CD4-positive, alpha-beta T cell treated with Interleukin-2 at 100 ng/mL for 4 hours (primary cell): ENCODE measurements around the gene RNF175.
A peak's percentile ranks its signal among the peaks of the same experiment; 100 is the strongest.

Experiments
- DNase-seq: peaks from one replicate; pipeline ENCODE4 v3.0.0-alpha.2; 2020; ENCODE audit warnings: low spot score

The RNF175 gene

DNA sequence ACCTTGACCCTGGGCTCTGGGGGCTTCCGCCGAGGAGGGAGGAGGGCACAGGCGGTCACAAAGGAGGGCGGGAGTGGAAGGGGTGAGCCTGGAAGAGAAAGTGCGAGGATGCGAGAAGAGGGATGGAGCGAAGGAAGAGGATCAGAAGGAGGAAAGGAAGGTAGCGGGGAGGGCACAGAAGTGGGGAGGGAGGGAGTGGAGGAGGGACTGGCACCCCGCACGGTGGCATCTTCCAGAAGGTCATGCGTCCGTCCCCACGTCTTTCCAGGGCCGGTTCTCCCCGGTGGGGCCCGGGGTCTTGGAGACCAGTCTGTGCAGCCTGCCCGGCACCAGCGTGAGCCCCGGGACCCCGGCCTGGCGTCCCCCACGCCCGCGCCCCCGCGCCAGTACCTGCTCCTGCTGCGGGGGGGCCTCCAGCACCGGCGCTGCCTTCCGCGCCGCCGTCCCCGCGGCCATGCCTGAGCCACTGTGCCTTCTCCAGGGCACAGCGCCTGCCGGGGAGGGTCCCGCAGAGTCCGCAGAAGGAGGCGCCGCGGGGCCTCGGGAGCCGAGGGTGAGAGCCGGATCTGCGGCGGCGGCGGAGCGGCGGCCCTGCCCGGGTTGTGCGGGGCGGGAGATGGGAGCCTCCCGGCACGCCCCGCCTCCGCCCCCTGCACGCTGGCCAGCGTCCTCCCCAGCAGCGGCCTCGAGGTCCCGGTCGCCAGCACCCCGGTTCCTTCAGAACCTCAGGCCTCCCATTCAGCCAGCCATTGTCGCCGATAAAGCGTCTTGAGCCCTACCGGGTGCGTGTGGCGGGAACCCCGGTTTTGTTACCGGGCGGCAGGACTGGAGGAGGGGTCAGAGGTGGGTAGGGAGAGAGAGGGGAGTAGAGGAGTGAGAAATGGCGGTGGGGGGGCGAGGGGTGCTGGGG is at the start of gene RNF175:
Gene RNF175 (minus strand): TSS at position 618 of the 910 bp plus-strand sequence. CDS start 162 bp downstream, at position 456.
- DNase-seq: no peak

DNA sequence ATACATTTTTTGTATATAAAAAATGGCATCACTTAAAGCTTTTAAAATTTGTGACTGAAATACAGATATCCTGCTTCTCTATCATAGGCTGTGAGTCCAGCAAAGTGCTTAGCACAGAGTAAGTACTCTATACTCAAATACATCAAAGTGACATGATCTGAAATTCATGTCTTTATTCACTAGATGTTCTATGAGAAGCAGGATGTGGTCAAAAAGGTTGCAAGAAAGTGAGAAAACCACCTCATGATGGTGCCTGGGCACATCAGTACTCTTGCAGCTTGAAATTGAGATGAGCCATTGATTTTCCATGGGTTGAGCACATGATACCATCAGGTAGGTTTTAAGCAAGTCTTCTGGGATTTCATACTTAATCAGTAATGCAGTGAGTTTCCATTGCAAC is 49.5 kb upstream of the RNF175 start:
- DNase-seq: peak; percentile 20

GRCh38 chr4:153808175-153808574 is 48.4 kb upstream of the RNF175 start:
- no peak for DNase-seq

- DNase-seq: no peak
Observed at GRCh38 chr4:153806073-153806472, 46.2 kb upstream of the RNF175 start.

DNA sequence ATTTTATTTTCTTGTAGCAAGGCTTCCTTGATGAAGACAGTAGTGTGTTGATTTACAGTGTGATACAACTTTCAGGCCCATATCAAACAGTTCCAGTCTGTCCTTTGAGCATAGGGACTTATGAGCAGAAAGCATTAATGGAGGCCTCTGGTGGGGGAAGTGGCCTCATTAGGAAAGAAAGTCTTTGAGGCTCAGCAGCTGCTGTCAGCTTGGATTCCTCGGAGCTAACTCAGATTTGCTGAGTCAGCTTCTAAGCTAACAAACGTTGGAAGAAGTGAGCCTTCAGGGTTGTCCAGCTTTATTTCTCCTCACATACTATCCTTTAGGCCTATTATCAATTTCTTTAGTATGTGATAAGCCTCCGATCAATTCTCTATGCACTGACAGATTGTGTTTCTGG is 44.9 kb upstream of the RNF175 start:
- DNase-seq: no peak

GRCh38 chr4:153799694-153800074 is 39.9 kb upstream of the RNF175 start:
- DNase-seq: no peak

DNA sequence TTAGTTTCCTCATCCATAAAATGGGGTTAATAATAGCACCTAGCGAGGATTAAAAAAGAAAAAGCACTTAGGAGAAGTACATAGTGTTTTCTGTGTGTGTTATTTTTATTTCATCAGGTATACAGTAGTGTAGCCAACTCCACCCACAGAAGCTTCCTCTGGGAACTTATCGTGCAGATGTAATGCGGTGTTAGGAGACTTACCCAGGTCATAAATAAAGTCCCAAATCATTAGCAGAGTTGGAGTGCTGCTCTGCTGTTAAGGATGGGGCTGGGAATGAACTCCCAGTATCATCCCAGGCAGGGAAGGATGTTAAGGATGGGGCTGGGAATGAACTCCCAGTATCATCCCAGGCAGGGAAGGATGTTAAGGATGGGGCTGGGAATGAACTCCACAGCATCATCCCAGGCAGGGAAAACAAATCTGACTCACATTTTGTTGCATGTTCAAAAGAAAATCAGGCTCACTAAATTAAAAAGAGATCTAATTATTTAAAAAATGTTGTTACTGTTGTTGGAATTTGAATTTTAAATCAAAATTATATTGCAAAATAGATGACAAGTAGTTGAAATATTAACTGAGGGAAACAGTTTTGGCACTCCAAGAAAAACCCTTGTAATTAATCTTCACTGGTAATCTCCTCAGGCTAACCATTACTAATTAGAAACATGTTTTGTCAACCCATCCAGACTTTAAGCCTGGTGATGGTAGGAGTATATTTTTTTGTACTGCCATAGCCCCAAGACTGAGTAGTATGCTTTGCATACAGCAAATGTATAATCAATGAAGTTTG is 39.3 kb upstream of the RNF175 start:
- DNase-seq: no peak

- DNase-seq: no peak
Observed at GRCh38 chr4:153798420-153798819, 38.6 kb upstream of the RNF175 start.

DNA sequence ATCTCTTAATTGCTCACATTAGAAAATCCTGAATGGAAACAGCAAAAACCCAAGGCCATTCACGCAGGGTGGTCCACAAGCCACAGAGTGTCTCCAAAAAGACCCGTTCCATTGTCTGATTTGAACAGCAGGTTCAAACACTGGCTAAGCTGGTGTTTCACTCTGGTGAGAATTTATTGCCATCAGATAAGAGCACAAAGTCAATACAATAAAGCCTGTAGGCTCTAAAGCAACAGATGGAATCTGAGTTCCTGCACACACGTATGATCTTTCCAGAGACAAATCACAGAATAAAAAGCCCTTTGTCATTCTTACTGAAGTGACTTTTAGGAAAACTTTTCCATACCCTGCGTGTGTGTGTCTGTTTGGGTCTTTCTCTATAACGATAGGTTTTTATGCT is 34.2 kb upstream of the RNF175 start:
- no peak for DNase-seq

DNA sequence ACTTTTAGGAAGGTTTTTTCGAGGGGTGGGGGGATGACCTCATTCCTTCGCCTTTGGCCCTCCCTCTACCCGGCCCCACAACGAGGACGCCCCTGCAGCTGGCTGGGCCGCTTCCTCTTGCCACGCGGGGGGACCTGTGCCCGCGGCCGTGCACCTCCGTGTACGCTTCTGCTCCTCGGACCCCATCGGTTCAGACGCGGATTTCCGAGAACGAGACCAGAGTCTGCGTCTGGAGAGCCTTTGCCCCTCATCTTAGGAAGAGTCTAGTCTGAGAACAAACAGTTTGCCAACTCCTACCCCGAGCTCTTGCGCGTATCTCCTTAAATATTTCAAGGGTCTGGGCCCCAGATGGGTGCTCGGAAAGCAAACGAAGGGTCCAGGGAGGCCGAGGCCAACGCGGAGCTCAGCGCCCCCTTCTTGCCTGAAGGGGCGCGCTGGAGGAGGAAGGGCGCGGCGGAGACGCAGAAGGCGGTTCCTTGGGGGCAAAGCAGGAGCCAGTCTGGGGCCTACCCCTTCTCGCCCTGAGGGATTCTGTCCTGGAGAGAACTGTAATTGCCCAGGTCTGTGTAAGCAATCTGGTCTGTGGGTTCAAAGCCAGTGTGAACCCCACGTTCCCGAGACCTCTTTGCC is 32.9 kb upstream of the RNF175 start:
- no peak for DNase-seq

- no peak for DNase-seq
Observed at GRCh38 chr4:153791746-153792617, 32.2 kb upstream of the RNF175 start.

DNA sequence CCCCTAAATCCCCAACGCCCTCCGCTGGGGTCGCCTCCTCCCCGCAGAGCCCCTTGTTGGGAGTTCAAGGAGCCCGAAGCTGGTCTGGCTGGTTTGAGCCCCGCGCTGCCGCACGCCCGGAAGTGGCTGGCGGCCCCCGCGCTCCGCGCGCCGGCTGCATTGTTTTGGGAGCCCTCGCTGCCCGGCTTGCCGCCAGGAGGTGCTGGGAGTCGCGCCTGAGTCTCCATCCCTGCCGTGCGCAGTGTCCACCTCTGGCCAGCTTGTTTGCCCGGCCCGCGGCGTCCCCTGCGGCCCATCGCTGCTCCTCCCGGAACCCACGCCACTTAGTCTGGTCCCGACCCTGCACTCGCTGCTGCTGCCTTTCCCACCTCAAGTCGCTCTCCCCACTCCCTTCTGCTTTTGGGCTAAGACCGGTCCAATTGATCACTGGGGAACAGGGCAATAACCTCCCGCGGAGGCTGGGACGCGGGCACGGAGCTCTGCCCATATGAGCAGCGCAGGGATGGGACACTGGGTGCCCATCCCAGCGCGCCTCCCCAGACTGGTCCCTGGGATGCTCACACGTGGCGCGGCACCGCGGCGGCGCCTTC is 31.2 kb upstream of the RNF175 start:
- DNase-seq: no peak

- DNase-seq: no peak
Observed at GRCh38 chr4:153790500-153790865, 30.7 kb upstream of the RNF175 start.

- DNase-seq: no peak
Observed at GRCh38 chr4:153789741-153790499, 30.1 kb upstream of the RNF175 start.

GRCh38 chr4:153788413-153789276 is 28.8 kb upstream of the RNF175 start, which contains the start of gene SFRP2:
TSS of gene SFRP2 (minus strand) at chr4:153789083. CDS start at chr4:153788835, 248 bp downstream.
- no peak for DNase-seq

- DNase-seq: no peak
Observed at GRCh38 chr4:153788051-153788412, 28.2 kb upstream of the RNF175 start.

DNA sequence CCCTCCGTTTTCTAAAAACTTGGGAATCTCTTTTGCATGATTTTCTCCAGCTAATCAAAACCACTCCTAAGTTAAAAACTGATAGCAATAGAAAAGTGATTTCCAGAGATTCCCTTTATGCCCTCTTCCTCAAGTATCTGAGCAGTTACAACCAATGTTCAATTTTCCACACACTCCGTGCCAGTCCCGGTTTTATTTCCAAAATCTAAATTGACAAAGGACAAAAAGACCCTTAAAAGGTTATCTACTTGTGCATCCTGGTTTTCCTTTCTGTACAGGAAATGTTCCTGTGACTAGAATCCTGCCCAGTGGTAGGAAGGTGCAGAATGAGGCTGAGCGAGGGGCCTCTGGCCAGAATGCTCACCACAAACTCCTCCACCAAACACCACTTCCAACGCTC is 27.8 kb upstream of the RNF175 start:
- DNase-seq: no peak

DNA sequence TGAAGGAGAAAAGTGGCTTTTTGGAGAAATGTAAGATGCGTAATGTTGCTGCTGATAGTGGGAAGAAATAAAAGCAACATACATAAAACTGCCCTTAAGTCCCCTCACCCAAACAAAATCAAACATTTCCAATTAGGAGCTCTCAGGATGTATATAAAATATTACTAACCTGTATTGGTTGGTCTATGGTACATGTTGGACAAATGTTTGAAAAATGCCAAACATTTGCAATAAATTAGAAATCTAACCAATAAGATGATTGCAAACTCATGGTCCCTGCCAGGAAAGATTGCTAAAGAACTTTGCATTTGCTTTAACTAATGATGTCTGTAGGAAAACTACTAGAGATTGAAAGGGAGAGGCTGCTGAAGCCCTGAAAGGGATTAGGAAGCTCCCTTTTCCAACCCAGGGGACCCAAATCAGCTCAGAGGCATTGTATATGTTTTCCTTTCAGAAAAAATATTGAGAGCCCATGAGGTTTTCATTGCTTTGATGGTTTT is 27.3 kb upstream of the RNF175 start:
- no peak for DNase-seq
